H1 (cell line): ENCODE results near the gene PNMA1. TPM values are rescaled to one million over a fixed set of nuclear protein-coding genes. Genes with fewer than 3 reads are reported as not detected.

Experiments used
- CTCF ChIA-PET: fragments of 300-600 bp; sonication (Branson Sonifier 250); formaldehyde crosslinking; loops from one replicate; lab custom pipeline; 2021; ENCODE audit not compliant: partially characterized antibody; lab: Charles Lee
- POLR2A ChIA-PET: fragments of 300-600 bp; sonication (Branson Sonifier 250); formaldehyde crosslinking; loops from one replicate; lab custom pipeline; 2021; ENCODE audit warnings: inconsistent platforms; ENCODE audit not compliant: partially characterized antibody; lab: Charles Lee
- DNase-seq, 2 experiments: peaks; one replicate each; pipeline versions ENCODE4 v3.0.0 to v3.0.0-alpha.2; 2010 to 2022; ENCODE audit warnings: low spot score in 2 of 2, low read depth in 1 of 2, mixed read lengths in 1 of 2
- FAIRE-seq: peaks from 2 replicates; lab custom pipeline; 2011; peaks lifted over from hg19 to GRCh38; lab: Jason Lieb, UNC
- H2AFZ ChIP-seq: 2 replicates; pipeline ENCODE4 v1.8.1; 2012; ENCODE audit warnings: low read length, inconsistent platforms
- H2AK5ac ChIP-seq: 2 replicates; pipeline ENCODE4 v1.6.1; 2013; ENCODE audit warnings: low read depth, low read length
- H2BK120ac ChIP-seq: replicated peaks from 2 replicates; pipeline ENCODE3; 2013; ENCODE audit warnings: low read depth, low read length, inconsistent platforms
- H2BK12ac ChIP-seq: 2 replicates; pipeline ENCODE4 v1.6.1; 2013; ENCODE audit warnings: low read depth, low read length
- H2BK15ac ChIP-seq: 2 replicates; pipeline ENCODE4 v1.6.1; 2013; ENCODE audit warnings: low read length
- H2BK20ac ChIP-seq: 2 replicates; pipeline ENCODE4 v1.6.1; 2013; ENCODE audit warnings: low read length
- H2BK5ac ChIP-seq: 2 replicates; pipeline ENCODE4 v1.6.1; 2013; ENCODE audit warnings: low read depth, low read length
- H3K14ac ChIP-seq: 2 replicates; pipeline ENCODE4 v1.6.1; 2013; ENCODE audit warnings: inconsistent platforms; ENCODE audit not compliant: insufficient read length
- H3K18ac ChIP-seq: 2 replicates; pipeline ENCODE4 v1.6.1; 2013; ENCODE audit warnings: low read length; ENCODE audit errors: extremely low read depth
- H3K23ac ChIP-seq: 2 replicates; pipeline ENCODE4 v1.6.1; 2013; ENCODE audit warnings: inconsistent platforms; ENCODE audit not compliant: insufficient read length
- H3K23me2 ChIP-seq: 2 replicates; pipeline ENCODE4 v1.6.1; 2013; ENCODE audit warnings: low read depth, low read length
- H3K27ac ChIP-seq: 2 replicates; pipeline ENCODE4 v1.6.1; 2011; ENCODE audit warnings: low read depth, low read length, inconsistent platforms
- H3K27me3 ChIP-seq, 4 experiments: replicated peaks in 1 of 4; 1 replicate in 1 of 4; 2 replicates in 3 of 4; pipeline versions ENCODE4 v1.6.1 to v1.8.1; 2011 to 2013; ENCODE audit warnings: low read length in 3 of 4, mild to moderate bottlenecking in 3 of 4, inconsistent platforms in 2 of 4, mixed read lengths in 2 of 4, moderate library complexity in 1 of 4; ENCODE audit not compliant: control insufficient read depth in 3 of 4, insufficient read depth in 3 of 4; ENCODE audit errors: extremely low read depth in 1 of 4
- H3K36me3 ChIP-seq, 4 experiments: 2 replicates each; pipeline versions ENCODE4 v1.6.1 to v1.8.1; 2011 to 2013; ENCODE audit warnings: mild to moderate bottlenecking in 4 of 4, low read length in 3 of 4, moderate library complexity in 2 of 4, control low read depth in 1 of 4, inconsistent platforms in 1 of 4; ENCODE audit not compliant: insufficient read depth in 4 of 4, control insufficient read depth in 2 of 4
- H3K4ac ChIP-seq: replicated peaks from 2 replicates; pipeline ENCODE3; 2013; ENCODE audit warnings: low read length, low read depth, mixed read lengths, inconsistent platforms; ENCODE audit not compliant: insufficient read length
- H3K4me1 ChIP-seq, 4 experiments: replicated peaks in 1 of 4; 1 replicate in 1 of 4; 2 replicates in 3 of 4; pipeline versions ENCODE4 v1.6.1 to v1.8.1; 2011 to 2013; ENCODE audit warnings: low read length in 3 of 4, inconsistent platforms in 2 of 4, mixed read lengths in 1 of 4; ENCODE audit not compliant: insufficient read depth in 4 of 4, control insufficient read depth in 3 of 4
- H3K4me2 ChIP-seq, 2 experiments: 2 replicates each; pipeline versions ENCODE4 v1.6.1 to v1.8.1; 2011 to 2013; ENCODE audit warnings: low read depth in 2 of 2, low read length in 2 of 2, control low read depth in 1 of 2, inconsistent platforms in 1 of 2, mild to moderate bottlenecking in 1 of 2; ENCODE audit not compliant: insufficient read depth in 1 of 2
- H3K4me3 ChIP-seq, 4 experiments: fragments of 200-600, 300-600 bp in 1 of 4; sonication (generic), shearing (Covaris generic), sonication (Bioruptor Twin) in 1 of 4; 2 replicates each; pipeline versions ENCODE4 v1.5.1 to v1.8.1; 2011 to 2016; ENCODE audit warnings: low read length in 4 of 4, low read depth in 3 of 4, control low read depth in 2 of 4, inconsistent platforms in 2 of 4, mild to moderate bottlenecking in 2 of 4, mixed read lengths in 1 of 4, moderate library complexity in 1 of 4; ENCODE audit not compliant: insufficient read depth in 2 of 4; ENCODE audit errors: extremely low read depth in 1 of 4
- H3K56ac ChIP-seq: replicated peaks from 2 replicates; pipeline ENCODE3; 2013; ENCODE audit warnings: low read depth, mild to moderate bottlenecking, mixed read lengths, low read length, inconsistent platforms; ENCODE audit not compliant: insufficient read length
- H3K79me1 ChIP-seq: 2 replicates; pipeline ENCODE4 v1.6.1; 2013; ENCODE audit warnings: low read depth, low read length, control low read depth
- H3K79me2 ChIP-seq, 2 experiments: 2 replicates each; pipeline versions ENCODE4 v1.6.1 to v1.8.1; 2012 to 2013; ENCODE audit warnings: low read length in 2 of 2, mild to moderate bottlenecking in 2 of 2, inconsistent platforms in 1 of 2; ENCODE audit not compliant: insufficient read depth in 2 of 2, control insufficient read depth in 1 of 2
- H3K9ac ChIP-seq, 4 experiments: replicated peaks in 1 of 4; 1 replicate in 1 of 4; 2 replicates in 3 of 4; pipeline versions ENCODE4 v1.6.1 to v1.8.1; 2011 to 2013; ENCODE audit warnings: low read depth in 3 of 4, low read length in 3 of 4, control low read depth in 2 of 4, mild to moderate bottlenecking in 2 of 4, moderate library complexity in 2 of 4, inconsistent platforms in 1 of 4; ENCODE audit errors: extremely low read depth in 1 of 4
- H3K9me3 ChIP-seq, 2 experiments: 2 replicates each; pipeline versions ENCODE4 v1.6.1 to v1.8.1; 2012 to 2013; ENCODE audit warnings: mild to moderate bottlenecking in 2 of 2, moderate library complexity in 2 of 2, control low read depth in 1 of 2, inconsistent platforms in 1 of 2, low read depth in 1 of 2, low read length in 1 of 2, mixed read lengths in 1 of 2; ENCODE audit not compliant: insufficient read depth in 2 of 2
- H4K20me1 ChIP-seq, 2 experiments: replicated peaks in 1 of 2; 2 replicates each; pipeline versions ENCODE3 to v1.8.1; 2011 to 2013; ENCODE audit warnings: inconsistent platforms in 2 of 2, low read length in 2 of 2, mild to moderate bottlenecking in 1 of 2; ENCODE audit not compliant: insufficient read depth in 2 of 2, control insufficient read depth in 1 of 2
- H4K5ac ChIP-seq: 2 replicates; pipeline ENCODE4 v1.6.1; 2013; ENCODE audit warnings: low read length, low read depth, mixed read lengths, inconsistent platforms; ENCODE audit not compliant: insufficient read length
- H4K8ac ChIP-seq: 2 replicates; pipeline ENCODE4 v1.8.0; 2013; ENCODE audit warnings: mild to moderate bottlenecking, moderate library complexity, low read length, inconsistent platforms; ENCODE audit not compliant: insufficient read depth; ENCODE audit errors: extremely low read depth
- H4K91ac ChIP-seq: replicated peaks from 2 replicates; pipeline ENCODE3; 2013; ENCODE audit warnings: low read length, mixed read lengths, inconsistent platforms; ENCODE audit not compliant: insufficient read length
- EP300 ChIP-seq, 2 experiments: IDR thresholded peaks; 1 replicate in 1 of 2; 2 replicates in 1 of 2; pipeline ENCODE4 v1.6.1; 2011 to 2012; ENCODE audit warnings: low read depth in 2 of 2, low read length in 2 of 2, mild to moderate bottlenecking in 2 of 2, borderline replicate concordance in 1 of 2, inconsistent platforms in 1 of 2, moderate library complexity in 1 of 2
- EZH2 ChIP-seq: fragments of 200-600 bp; sonication (generic); IDR thresholded peaks from 2 replicates; pipeline ENCODE4 v1.7.1; 2012; ENCODE audit warnings: low read depth, mild to moderate bottlenecking, moderate library complexity, low read length, inconsistent platforms; ENCODE audit not compliant: severe bottlenecking
- KDM1A ChIP-seq: fragments of 200-600, 300-600 bp; sonication (generic); IDR thresholded peaks from 2 replicates; pipeline ENCODE4 v1.7.1; 2016; ENCODE audit warnings: mild to moderate bottlenecking, low read length, borderline replicate concordance
- RXRA ChIP-seq: IDR thresholded peaks from 2 replicates; pipeline ENCODE4 v1.6.1; 2011; ENCODE audit warnings: low read depth, mild to moderate bottlenecking, low read length, moderate library complexity; ENCODE audit not compliant: insufficient read depth
- SP4 ChIP-seq: IDR thresholded peaks from 2 replicates; pipeline ENCODE4 v1.6.1; 2012; ENCODE audit warnings: low read length, inconsistent platforms
- WGBS, 2 experiments: shearing (Covaris generic) in 1 of 2; methylation state at CpG; one replicate each; pipeline versions ENCODE4 v1.1.6 to v1.1.7; 2013 to 2015; ENCODE audit warnings: low lambda C conversion rate in 2 of 2, mixed read lengths in 2 of 2, inconsistent platforms in 1 of 2, low coverage in 1 of 2, missing lambda C conversion rate in 1 of 2; ENCODE audit not compliant: insufficient replicate concordance in 2 of 2, insufficient coverage in 1 of 2, insufficient read length in 1 of 2; ENCODE audit errors: extremely low coverage in 1 of 2, missing lambda C conversion rate in 1 of 2; 5-methylcytosine and 5-hydroxymethylcytosine counted together
- polyA plus RNA-seq, 7 experiments: library from polyadenylated mRNA; depleted of rRNA in 3 of 7; stranded (reverse) in 5 of 7; unstranded in 2 of 7; fragments of >200 nt in 5 of 7; fragments of 200-250 nt in 2 of 7; gene quantifications; 1 replicate in 5 of 7; 2 replicates in 1 of 7; 4 replicates in 1 of 7; pipeline versions ENCODE4 v1.2.1 to v1.2.3, GENCODE V29; 2011 to 2013; ENCODE audit warnings: missing spikeins in 2 of 7, mixed read lengths in 2 of 7
- total RNA-seq: library from RNA; stranded (reverse); fragmentation: NEBNext Ultra II Directional; extraction: Animal tissue kit (Norgen Biotek cat#: 25700); gene quantifications from 2 replicates; pipeline ENCODE4 v1.2.1, GENCODE V29; 2021

Gene PNMA1
- total and polyA plus RNA-seq, 2 of the 8 experiments (the other 6 are each of a cell fraction or from before 2014, with no cell fraction given) = 15.8 to 52.7 TPM

GRCh38 chr14:73727166-73727565 lies 13.0 kb upstream of the PNMA1 start:
- 89% methylated on average over 7 of the region's 7 CpGs; no CpG with 5 or more reads in 1 of the 2 experiments for WGBS, 2 experiments
- POLR2A ChIA-PET = interaction anchor here (1.1 to 2.7 kb wide), 3 partner anchors 9 to 125 kb away, joined by 3 to 11 read pairs (median 4); partner anchors contain the start of gene PTGR2

More at GRCh38 chr14:73727166-73727565, 13.0 kb upstream of the PNMA1 start:
- no peaks in the 10 kb centered on the region for H3K79me2 ChIP-seq
- no peak overlapping the region for H4K5ac ChIP-seq
- H2BK20ac ChIP-seq = no peak overlapping the region
- no peak overlapping the region for H2BK5ac ChIP-seq
- H2BK15ac ChIP-seq = no peak overlapping the region
- no peak overlapping the region for H3K23ac ChIP-seq
- no peaks in the 10 kb centered on the region for H4K20me1 ChIP-seq
- H3K9me3 ChIP-seq = no peaks in the 10 kb centered on the region
- H3K4me1 ChIP-seq = peaks cover 0 to 6% (median 3%) of the 10 kb centered on the region in 4 experiments; a peak in 4 of 7 replicates
- H3K27ac ChIP-seq = no peak overlapping the region
- peaks cover 0 to 5% (median 2%) of the 10 kb centered on the region in 4 experiments; a peak in 2 of 8 replicates for H3K36me3 ChIP-seq
- no peak overlapping the region for H4K91ac ChIP-seq
- H3K56ac ChIP-seq = no peak overlapping the region
- no peak overlapping the region for H2AK5ac ChIP-seq
- H4K8ac ChIP-seq = no peak overlapping the region
- TF ChIP-seq SP4 (no peak), RXRA (no peak), EZH2 (no peak), KDM1A (no peak), EP300 (IDR thresholded peaks at IDR 0.05; ENCODE audit: borderline replicate concordance in 1 of 2, low read depth in 2 of 2, low read length in 2 of 2) (no peak)
- TF ChIP-seq, all 59 proteins: peak for 0
- no peaks in the 10 kb centered on the region for H3K79me1 ChIP-seq
- H3K4me3 ChIP-seq = no peak overlapping the region
- FAIRE-seq (no peak), DNase-seq (no peak)
- H3K18ac ChIP-seq = no peak overlapping the region
- H3K4ac ChIP-seq = no peak overlapping the region
- H3K14ac ChIP-seq = no peak overlapping the region
- CTCF ChIA-PET = interaction anchor here (0.5 to 13.7 kb wide), 14 partner anchors 7 to 320 kb away, joined by 3 to 179 read pairs (median 12); a partner anchor contains a TSS
- H2BK120ac ChIP-seq = no peak overlapping the region
- no peak overlapping the region for H2AFZ ChIP-seq
- no peaks in the 10 kb centered on the region for H3K23me2 ChIP-seq
- no peak overlapping the region for H3K4me2 ChIP-seq
- H3K27me3 ChIP-seq = no peaks in the 10 kb centered on the region
- no peak overlapping the region for H2BK12ac ChIP-seq
- no peak overlapping the region for H3K9ac ChIP-seq
